H7 (cell line): ENCODE measurements around the gene MAP2K4. TPM values are rescaled to one million over a fixed set of nuclear protein-coding genes. Genes with fewer than 3 reads are reported as not detected.
"Not testable (repeated sequence)": the region's sequence is repeated elsewhere in the genome, so short reads cannot be mapped to it uniquely, and the experiment has no call there.

Experiments used
- DNase-seq: peaks from one replicate; pipeline ENCODE4 v3.0.0; 2012
- H3K27me3 ChIP-seq: 2 replicates; pipeline ENCODE4 v1.6.0; 2011; ENCODE audit warnings: mild to moderate bottlenecking, low read length; ENCODE audit not compliant: control insufficient read depth, insufficient read depth
- H3K36me3 ChIP-seq: replicated peaks from 2 replicates; pipeline ENCODE4 v1.5.1; 2011; ENCODE audit warnings: low read length; ENCODE audit not compliant: control insufficient read depth, insufficient read depth
- H3K4me3 ChIP-seq: 2 replicates; pipeline ENCODE4 v1.5.1; 2011; ENCODE audit warnings: low read depth, mild to moderate bottlenecking, control low read depth, low read length, moderate library complexity; ENCODE audit not compliant: insufficient read depth
- total RNA-seq: library from RNA; depleted of rRNA; stranded (reverse); fragments of >200 nt; shearing (Covaris generic); gene quantifications from 2 replicates; pipeline ENCODE4 v1.2.3, GENCODE V29; 2014; rRNA removed

Gene MAP2K4
- 25.6 and 29.0 TPM in 2 replicates for total RNA-seq

DNA sequence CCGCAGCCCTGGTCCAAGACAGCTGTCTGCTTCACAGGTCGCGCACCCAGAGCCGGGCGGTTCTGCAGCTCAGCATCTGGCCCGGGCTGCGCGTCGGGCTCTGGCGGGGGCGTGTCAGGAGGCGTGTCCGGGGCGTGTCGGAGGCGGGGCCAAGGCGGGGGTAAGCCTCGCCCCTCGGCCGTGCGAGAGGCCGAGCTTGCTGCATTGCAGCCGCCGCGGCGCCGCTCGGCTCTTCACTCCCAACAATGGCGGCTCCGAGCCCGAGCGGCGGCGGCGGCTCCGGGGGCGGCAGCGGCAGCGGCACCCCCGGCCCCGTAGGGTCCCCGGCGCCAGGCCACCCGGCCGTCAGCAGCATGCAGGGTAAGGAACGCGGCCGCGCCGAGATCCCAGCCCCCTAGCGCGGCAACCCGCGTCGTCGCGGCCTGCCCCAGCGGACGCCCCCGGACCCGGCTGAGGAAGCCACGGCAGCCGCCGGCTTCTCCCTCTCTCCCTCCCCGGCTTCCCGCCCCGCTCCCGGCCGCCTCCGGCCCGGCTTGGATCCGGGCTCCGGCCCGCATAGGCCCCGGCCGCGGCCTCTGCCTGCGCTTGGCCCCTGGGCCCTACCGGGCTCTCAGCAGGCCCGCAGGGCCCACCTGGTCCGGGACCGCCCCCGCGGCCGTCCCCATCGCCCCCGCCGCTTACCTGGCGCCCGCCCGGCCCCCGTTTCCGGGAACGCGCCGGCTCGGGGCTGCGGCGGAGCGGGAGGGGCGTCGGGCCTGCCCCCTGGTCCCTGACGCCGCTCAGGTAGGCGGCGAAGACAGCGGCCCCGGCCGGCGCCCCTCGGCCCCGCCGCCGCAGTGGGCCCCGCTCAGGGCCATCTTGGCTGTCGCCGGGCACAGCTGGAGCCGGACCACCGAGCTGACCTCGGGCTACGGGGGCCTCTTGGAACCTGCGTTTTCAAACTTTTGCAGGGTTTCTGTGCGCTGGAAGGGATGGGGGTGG is at the start of gene MAP2K4:
Gene MAP2K4, plus strand, starts transcription at position 236 of the 981 bp plus-strand sequence. Its CDS starts 10 bp downstream, at position 246.
- Histone ChIP-seq H3K4me3 (peak within 1 kb of the TSS; percentile 71), H3K36me3 (no peaks in the 10 kb centered on the region), H3K27me3 (peaks cover 7% of the 10 kb centered on the region; the same call in 1 of the 2 replicates)
- peak; percentile 98 for DNase-seq

DNA sequence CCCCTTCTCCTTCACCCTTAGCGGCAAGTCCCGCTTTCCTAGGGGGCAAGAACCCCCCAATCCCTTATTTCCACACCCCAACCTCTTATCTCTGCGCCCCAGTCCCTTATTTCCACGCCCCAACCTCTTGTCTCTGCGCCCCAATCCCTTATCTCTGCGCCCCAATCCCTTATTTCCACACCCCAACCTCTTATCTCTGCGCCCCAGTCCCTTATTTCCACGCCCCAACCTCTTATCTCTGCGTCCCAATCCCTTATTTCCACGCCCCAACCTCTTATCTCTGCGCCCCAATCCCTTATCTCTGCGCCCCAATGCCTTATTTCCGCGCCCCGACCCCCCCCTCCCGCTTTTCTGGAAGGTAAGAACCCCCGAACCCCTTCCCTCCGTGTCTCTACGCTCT is 47.9 kb upstream of the MAP2K4 start:
- DNase-seq, H3K4me3 ChIP-seq, H3K27me3 ChIP-seq, H3K36me3 ChIP-seq: not testable (repeated sequence)

DNA sequence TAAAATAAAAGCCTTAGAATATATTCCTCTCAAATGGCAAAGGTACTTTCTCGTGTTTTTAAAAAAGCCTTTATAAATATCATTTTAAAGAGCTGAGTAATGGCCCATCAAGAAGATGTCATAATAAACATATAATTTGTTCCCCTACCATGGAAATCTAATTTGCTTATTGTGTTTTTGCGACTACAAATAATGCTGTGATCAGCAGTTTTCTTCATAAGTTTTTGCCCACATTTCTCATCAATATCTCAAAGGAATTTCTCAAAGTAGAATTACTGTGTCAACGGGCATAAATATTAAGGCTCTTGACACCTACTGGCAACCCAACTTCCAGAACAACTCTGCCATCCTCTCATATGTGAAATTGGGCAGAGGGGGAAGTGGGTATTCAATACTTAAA is 40.9 kb upstream of the MAP2K4 start:
- peaks cover 11% of the 10 kb centered on the region for H3K36me3 ChIP-seq
- no peaks in the 10 kb centered on the region for H3K27me3 ChIP-seq
- no peak overlapping the region for H3K4me3 ChIP-seq
- DNase-seq = no peak

DNA sequence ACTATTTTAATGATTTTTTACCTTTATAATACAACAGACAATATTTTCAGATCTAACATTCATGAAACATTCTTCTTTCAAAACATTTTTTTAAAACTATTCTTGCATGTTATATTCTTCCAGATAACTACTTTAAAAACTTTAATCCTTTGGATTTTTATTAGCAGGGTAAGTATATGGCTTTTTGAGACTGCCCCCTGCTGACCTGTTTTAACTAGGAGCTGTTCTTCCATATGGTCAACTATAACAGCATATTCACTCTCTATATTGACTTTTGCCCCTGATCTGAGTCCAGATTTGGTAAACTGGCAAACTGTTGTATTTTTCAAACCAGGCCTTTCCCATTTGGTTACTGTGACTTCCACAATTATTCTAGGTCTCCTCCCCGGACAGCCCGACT is 39.9 kb upstream of the MAP2K4 start:
- Histone ChIP-seq H3K27me3 (no peaks in the 10 kb centered on the region), H3K36me3 (peaks cover 13% of the 10 kb centered on the region), H3K4me3 (no peak overlapping the region)
- no peak for DNase-seq

DNA sequence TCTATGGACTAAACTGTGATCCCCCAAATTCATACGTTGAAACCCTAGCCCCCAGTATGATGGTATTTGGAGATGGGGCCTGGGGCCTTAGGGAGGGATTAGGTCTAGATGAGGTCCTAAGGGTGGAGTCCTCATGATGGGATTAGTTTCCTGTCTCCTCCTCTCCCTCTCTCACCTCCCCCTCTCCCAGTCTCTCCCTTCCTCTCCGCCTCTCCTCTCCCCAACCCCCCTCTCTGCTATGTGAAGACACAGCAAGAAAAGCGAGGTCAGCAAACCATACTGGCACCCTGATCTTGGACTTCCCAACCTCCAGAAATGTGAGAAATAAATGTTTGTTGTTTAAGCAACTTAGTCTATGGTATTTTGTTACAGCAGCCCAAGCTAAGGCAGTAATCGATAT is 38.8 kb upstream of the MAP2K4 start:
- no peak for DNase-seq
- Histone ChIP-seq H3K27me3 (no peaks in the 10 kb centered on the region), H3K4me3 (no peak overlapping the region), H3K36me3 (peaks cover 13% of the 10 kb centered on the region)

DNA sequence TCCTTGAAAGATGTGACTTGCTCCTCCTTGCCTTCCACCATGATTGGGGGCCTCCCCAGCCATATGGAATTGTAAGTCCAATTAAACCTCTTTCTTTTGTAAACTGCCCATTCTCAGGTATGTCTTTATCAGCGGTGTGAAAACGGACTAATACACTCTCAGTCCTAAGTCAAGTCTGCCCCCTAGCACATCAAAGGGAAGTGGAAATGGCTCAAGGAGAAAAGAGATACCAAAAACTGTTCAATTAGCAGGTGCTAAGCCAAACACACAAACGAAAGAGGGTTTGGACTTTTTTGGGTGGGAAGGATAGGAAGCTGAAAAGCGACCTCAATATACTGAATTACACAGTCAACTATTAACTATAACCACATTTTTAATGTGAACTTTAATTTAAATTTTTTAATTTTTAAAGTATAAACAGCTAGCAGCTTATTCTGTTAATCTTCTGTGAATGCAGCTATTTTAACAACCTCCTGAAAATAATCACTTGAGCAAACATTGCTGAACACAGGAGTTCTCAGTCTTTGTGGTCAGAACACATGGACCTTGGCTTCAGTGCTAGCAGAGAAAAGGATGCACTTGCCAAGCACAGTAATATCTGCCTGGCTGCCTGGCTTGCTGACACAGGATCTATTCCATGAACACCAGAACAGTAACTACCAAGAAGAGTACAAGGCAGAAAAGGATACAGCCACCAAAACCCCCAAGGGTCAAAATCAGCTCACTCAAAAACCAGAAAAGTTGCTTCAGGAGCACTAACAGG is 34.3 kb upstream of the MAP2K4 start:
- Histone ChIP-seq H3K27me3 (no peaks in the 10 kb centered on the region), H3K36me3 (peaks cover 8% of the 10 kb centered on the region), H3K4me3 (no peak overlapping the region)
- DNase-seq = no peak

DNA sequence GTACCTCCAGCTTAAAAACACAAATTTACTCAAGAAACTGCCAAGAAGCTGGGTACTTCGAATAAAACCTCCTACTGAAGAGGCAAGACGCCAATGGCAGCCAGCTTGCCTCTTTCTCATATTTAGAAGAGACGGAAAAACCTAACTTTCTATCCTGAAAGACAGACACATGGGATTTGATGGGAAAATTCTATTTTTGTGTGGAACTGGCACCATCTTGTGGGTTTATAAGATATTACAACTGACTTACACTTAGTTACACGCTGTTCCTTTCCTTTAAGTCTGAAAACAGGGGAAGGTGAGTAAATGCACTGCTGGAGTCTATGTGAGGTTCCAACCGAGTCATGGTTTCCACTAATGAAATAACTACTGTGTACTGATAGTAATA is 33.7 kb upstream of the MAP2K4 start:
- H3K36me3 ChIP-seq = peaks cover 8% of the 10 kb centered on the region
- DNase-seq = peak; percentile 35
- H3K4me3 ChIP-seq = no peak overlapping the region
- no peaks in the 10 kb centered on the region for H3K27me3 ChIP-seq

DNA sequence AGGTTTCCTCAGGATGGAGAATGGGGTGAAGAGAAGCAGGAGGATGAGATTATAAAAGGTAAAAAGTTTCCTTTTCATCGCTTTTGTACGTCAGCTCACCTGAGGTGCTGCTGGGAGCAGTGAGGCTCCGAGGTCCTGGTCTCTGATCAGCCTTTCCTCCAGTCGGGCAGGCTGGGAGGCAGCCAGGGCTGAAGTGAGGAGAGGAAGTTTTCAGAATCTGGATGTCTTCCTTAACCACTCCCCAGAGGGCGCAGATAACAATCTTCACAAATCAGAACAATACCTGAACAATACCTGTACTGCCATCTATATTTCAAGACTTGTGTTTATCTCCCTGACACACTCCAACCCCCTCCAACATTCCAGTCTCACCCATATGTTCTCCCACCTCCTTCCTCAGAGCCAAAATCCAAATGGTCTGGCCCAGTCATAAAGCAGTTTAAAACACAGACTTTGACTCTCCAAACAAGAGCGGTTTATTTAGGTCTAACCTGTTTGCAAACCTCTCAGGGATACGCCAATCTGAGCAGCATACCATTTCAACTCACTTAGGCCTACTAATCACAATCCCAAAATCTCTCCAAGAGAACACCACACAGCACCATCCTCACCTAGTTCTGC is 30.2 kb upstream of the MAP2K4 start:
- no peak for DNase-seq

DNA sequence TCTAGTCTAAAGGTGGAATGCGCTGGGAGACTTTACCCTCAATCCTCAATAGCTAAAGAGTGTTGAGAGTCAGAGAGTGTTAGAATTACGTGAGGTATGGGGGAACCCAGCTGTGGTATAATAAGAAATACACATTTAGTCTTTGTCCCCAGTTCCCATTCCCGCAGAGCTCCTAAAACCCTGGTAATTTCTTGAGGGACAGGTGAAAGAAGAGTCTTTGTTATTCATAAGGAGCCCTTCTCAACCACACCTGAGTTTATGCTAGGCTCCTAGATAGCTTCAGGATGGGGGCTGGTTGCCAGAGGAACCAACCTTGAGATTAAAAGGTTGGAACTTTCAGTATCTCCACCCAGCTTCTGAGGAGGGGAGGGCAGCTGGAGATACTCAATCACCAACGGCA is 29.2 kb upstream of the MAP2K4 start:
- no peaks in the 10 kb centered on the region for H3K27me3 ChIP-seq
- H3K4me3 ChIP-seq = no peak overlapping the region
- no peaks in the 10 kb centered on the region; the same call in 1 of the 2 replicates for H3K36me3 ChIP-seq
- DNase-seq = no peak

More for the DNA sequence above, 30.2 kb upstream of the MAP2K4 start:
- Histone ChIP-seq H3K27me3 (no peaks in the 10 kb centered on the region), H3K36me3 (peaks cover 1% of the 10 kb centered on the region; the same call in 1 of the 2 replicates), H3K4me3 (no peak overlapping the region)

DNA sequence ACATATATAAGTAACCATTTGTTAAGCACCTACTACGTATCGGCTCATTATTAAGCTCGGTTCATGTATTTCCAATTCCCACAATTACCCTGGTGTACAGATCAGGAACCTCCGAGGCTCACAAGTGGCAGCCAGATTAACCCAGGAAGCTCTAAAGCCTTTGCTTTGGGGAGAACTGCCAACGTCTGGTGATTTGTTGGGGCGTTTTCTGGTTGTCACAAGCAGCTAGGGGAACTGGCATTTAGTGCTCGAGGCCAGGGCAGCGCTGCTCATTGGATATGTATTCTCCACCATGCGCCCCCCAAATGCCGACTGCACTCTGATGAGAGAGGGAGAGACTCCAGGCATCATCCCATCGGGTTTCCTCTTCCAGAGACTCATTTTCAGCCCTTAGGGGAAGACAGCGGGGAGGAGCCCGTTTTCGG is 23.9 kb upstream of the MAP2K4 start:
- H3K36me3 ChIP-seq = no peaks in the 10 kb centered on the region
- no peak for DNase-seq
- H3K4me3 ChIP-seq = peak overlapping the region; percentile 88
- no peaks in the 10 kb centered on the region for H3K27me3 ChIP-seq

DNA sequence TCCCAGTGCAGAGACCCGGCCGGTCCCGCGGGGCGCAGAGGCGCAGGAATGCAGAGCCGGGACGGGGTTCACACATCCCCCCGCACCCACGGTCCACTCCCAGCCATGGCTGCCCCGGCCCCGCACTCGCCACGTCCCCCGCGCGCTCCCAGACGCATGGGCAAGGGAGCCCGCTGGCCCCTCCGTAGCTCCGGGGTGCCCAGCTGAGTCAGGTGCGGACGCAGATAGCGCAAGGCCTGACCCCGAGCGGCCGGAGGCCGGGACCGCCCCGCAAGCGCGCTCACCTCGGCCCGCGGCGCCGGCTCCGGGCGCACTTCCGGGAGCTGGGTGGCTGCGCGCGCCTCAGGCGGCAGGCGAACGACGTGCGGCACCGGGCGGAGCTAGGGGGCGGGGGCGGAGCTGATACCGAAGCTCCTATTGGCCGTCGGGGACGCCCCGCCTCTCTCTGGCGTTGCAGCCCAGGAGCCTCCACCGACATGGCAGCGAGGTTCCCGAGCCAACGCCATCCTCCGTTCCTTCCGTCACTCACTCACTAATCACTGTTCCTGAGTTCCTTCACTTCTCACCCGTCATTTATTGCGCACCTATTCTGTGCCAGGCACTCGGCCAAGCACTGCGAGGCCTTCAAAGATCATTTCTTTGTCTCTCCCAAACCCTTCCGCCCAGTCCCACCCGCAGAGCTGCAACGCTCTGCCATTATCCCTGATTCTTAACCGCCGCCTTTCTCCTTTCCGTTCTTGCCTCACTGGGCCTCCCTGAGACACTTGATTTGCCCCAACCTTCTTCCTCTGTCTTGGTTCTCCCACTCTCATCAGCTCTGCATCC is 23.3 kb upstream of the MAP2K4 start, which contains the start of gene ZNF18:
Gene ZNF18, minus strand, starts transcription at position 329 of the 825 bp plus-strand sequence. CDS start 4,646 bp downstream, outside the sequence.
- H3K27me3 ChIP-seq = no peaks in the 10 kb centered on the region
- H3K36me3 ChIP-seq = no peaks in the 10 kb centered on the region
- DNase-seq = peak; percentile 97
- peak within 1 kb of the TSS; percentile 88 for H3K4me3 ChIP-seq

DNA sequence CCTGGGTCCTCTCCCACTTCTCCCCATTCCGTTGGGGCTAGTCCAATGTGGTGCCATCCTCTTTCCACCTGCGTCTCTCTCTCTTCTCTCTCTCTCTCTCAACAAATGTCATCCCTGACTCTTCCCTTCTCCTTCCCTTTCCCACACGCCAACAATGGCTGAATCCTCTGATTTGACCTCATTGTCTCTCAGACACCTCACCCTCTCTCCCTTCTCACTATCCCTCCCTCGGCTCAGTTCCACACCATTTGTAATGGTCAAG is 22.8 kb upstream of the MAP2K4 start:
- no peak for DNase-seq
- no peaks in the 10 kb centered on the region for H3K36me3 ChIP-seq
- peak overlapping the region; percentile 42 for H3K4me3 ChIP-seq
- H3K27me3 ChIP-seq = no peaks in the 10 kb centered on the region

DNA sequence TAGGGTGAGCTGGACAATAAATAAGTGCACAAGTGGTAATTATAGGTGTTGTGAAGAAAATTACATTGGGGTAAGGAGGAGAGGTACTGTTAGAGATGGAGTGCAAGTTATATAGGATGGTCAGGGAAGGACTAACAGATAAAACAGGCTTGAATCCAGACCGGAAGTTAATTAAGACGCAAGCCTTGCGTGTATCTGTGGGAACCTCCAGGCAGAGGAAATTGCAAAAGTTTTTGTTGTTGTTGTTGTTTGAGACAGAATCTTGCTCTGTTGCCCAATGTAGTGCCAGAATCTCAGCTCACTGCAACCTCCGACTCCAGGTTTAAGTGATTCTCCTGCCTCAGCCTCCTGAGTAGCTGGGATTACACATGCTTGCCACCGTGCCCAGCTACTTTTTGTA is 21.0 kb upstream of the MAP2K4 start:
- Histone ChIP-seq H3K27me3 (no peaks in the 10 kb centered on the region), H3K4me3 (no peak overlapping the region), H3K36me3 (no peaks in the 10 kb centered on the region)
- no peak for DNase-seq

DNA sequence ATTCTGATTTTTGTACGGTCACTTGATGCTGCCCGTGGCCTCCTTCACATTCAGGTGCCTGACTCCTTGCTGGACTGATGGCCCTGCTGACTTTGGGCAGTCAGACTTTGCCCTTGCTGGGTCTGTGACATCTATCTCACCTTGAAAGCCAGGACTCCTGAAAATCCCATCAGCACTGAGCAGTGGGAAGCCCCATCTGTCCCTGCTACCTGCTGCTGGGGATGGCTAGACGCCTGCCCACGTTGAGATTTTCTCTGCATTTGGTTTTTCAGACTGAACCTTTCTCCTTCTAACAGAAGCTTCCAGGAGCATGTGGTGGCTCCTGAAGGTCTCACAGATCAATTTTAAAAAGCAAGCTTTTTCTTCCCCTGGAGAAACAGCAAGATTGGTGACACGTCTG is 13.2 kb upstream of the MAP2K4 start:
- Histone ChIP-seq H3K27me3 (no peaks in the 10 kb centered on the region), H3K36me3 (no peaks in the 10 kb centered on the region), H3K4me3 (no peak overlapping the region)
- no peak for DNase-seq
